Epithelial cell of proximal tubule (primary cell): Measurements from ENCODE around the gene PPFIA4. TPM values are rescaled to one million over a fixed set of nuclear protein-coding genes. Genes with fewer than 3 reads are reported as not detected.

Source experiments
- DNase-seq: peaks from one replicate; pipeline ENCODE4 v3.0.0-alpha.2; 2011; ENCODE audit warnings: low read depth
- H3K4me3 ChIP-seq: 2 replicates; pipeline ENCODE4 v1.5.1; 2011; ENCODE audit warnings: low read depth, mild to moderate bottlenecking, low read length
- total RNA-seq: library from RNA; depleted of rRNA; stranded (reverse); fragments of >200 nt; gene quantifications from 2 replicates; pipeline ENCODE4 v1.2.3, GENCODE V29; 2015
- TF ChIP-seq, protein P1 (sequence below): conservative IDR thresholded peaks from 2 replicates; pipeline ENCODE4 v1.5.1; 2012; ENCODE audit warnings: low read depth, mild to moderate bottlenecking, low read length

PPFIA4 gene
- total RNA-seq, 1 donor from 2014 or later, result 11.6 TPM

DNA sequence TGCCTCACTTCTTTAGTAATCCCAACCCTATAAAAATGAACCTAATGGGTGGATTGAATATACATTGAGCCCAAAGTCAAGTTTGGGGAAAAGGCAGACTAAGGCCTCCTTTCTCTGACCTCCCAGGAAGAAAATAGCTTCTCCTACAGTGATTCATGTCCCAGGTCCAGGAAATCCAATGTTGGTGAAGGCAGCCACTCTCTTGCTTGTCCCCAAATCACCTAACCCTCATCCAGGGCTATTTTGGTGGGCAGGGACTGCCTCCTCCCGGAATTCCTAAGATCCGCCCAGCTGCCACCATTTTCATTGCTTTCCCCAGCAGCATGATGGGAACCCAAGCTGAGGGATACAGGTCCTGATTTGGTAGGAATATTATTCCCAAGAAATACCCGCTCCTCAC lies 51.1 kb downstream of the PPFIA4 start:
- TF ChIP-seq, protein P1, sequence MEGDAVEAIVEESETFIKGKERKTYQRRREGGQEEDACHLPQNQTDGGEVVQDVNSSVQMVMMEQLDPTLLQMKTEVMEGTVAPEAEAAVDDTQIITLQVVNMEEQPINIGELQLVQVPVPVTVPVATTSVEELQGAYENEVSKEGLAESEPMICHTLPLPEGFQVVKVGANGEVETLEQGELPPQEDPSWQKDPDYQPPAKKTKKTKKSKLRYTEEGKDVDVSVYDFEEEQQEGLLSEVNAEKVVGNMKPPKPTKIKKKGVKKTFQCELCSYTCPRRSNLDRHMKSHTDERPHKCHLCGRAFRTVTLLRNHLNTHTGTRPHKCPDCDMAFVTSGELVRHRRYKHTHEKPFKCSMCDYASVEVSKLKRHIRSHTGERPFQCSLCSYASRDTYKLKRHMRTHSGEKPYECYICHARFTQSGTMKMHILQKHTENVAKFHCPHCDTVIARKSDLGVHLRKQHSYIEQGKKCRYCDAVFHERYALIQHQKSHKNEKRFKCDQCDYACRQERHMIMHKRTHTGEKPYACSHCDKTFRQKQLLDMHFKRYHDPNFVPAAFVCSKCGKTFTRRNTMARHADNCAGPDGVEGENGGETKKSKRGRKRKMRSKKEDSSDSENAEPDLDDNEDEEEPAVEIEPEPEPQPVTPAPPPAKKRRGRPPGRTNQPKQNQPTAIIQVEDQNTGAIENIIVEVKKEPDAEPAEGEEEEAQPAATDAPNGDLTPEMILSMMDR, result no peak
- no peak for DNase-seq
- no peak overlapping the region for H3K4me3 ChIP-seq

DNA sequence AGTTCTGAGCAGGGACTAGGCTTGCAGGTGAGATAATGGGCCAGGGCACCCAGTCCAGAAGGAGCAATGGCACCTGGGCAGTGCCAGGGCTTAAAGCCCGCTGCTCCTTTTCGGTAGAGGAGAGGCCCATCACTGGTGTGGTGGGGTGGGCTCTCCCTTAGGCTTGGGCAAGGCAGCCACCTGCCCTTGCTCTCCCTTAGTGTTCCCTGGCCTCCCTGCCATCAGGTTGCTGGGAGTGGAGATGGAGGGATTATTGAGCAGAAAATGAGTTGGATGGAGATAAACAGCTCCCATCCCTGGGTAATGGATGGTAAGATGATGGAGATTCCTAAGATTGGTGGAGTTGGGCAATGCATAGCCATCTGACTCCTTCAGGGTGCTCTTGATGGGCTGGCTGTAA lies 51.7 kb downstream of the PPFIA4 start:
- H3K4me3 ChIP-seq, result no peak overlapping the region
- TF ChIP-seq, protein P1, result no peak
- no peak for DNase-seq

DNA sequence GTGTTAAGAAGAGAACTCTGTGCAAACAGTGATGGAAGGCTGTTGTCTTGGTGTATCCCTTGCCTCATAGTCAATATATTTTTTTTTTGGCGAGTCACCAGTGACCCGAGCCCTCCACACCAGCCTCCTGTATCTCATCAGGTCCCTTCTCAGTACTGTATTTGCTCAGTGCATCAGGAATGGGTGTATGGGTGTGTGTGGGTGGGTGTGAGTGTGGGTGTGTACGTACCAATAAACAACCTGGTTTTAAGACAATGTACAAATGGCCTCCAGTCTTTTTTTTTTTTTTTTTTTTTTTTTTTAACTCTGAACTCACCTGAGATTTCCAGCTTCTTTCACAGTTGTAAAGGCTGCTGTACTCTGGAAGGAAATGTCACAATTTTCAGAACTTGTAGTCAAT lies 52.2 kb downstream of the PPFIA4 start:
- DNase-seq, result no peak
- TF ChIP-seq, protein P1, result no peak
- no peak overlapping the region for H3K4me3 ChIP-seq

DNA sequence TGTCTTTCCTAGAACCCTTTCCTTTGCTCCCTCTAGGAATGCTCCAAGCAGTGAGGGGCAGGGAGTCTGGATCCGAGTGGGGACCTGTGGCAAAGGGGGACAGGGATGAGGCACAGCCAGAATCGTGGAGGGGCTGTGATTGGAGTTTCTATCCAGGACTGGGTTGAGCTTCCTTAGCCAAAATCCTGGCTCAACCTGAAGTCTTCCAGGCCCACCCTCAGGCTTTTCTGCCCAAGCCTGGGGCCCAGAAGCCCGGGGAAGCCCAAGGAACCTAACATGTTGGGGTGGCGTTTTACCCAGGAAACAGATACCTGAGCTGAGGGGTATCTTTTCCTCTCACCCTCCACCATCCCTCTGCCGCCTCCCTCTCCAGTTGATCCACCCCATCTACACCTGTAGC lies 54.2 kb downstream of the PPFIA4 start:
- DNase-seq, result no peak
- TF ChIP-seq, protein P1, result no peak
- H3K4me3 ChIP-seq, result no peak overlapping the region

DNA sequence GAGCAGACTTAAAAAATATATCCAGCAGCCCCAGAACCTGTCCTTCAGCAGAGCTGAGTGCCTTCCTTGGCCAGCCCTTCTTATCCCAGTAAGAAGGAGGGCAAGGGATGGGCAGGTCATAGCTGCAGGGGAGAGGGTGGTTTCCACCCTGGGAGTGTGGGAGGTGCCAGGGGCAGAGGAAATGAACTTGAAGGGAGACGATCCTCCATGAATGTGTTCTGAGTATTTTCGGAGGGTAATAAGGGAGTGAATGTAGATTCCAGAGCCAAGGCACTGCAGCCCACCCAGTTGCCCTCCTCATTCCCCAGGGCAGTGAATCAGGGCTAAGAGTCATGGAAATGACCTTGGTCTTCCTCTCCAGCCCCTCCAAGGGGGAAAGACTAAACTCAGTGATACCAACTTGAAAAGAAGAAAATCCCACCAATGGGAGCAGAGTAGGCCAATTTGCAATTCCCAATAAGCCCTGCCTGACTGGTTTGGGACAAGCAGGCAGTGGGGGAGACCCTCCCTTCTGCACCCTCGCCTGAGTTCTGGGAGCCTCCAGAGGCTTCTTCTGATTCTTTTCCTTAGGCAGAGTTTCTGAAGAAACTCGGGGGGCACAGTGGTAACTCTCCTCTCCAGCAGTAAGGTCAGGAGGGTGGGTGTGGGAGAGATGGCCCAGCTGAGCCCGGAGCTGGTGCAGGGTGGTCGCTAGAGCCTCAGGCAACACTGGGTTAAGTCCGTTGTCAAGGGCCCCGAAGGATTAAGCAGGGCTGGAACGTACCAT lies 55.4 kb downstream of the PPFIA4 start:
- TF ChIP-seq, protein P1, result no peak
- no peak overlapping the region for H3K4me3 ChIP-seq
- DNase-seq, result no peak

DNA sequence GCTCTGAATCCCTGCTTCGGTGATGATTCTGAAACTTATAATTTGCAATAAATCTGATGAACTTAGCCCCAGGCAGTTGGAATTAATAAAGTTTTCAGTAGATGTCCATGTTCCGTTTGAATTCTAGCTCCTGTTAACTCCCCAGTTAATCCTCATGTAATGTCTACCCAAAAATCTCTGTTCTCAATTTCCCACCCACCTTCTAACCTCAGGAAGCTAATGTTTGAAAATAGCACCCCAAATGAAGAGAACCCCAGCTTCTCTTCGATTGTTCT lies 55.9 kb downstream of the PPFIA4 start:
- no peak overlapping the region for H3K4me3 ChIP-seq
- TF ChIP-seq, protein P1, result no peak
- DNase-seq, result no peak
